Measurements from ENCODE around the gene CCDC179. TPM values are rescaled to one million over a fixed set of nuclear protein-coding genes. Genes with fewer than 3 reads are reported as not detected.

Gene CCDC179
- total and polyA plus RNA-seq, 10 of the 15 experiments (the other 5 are each of a cell fraction or from before 2014, with no cell fraction given): 0.16 TPM; not detected in 9

DNA sequence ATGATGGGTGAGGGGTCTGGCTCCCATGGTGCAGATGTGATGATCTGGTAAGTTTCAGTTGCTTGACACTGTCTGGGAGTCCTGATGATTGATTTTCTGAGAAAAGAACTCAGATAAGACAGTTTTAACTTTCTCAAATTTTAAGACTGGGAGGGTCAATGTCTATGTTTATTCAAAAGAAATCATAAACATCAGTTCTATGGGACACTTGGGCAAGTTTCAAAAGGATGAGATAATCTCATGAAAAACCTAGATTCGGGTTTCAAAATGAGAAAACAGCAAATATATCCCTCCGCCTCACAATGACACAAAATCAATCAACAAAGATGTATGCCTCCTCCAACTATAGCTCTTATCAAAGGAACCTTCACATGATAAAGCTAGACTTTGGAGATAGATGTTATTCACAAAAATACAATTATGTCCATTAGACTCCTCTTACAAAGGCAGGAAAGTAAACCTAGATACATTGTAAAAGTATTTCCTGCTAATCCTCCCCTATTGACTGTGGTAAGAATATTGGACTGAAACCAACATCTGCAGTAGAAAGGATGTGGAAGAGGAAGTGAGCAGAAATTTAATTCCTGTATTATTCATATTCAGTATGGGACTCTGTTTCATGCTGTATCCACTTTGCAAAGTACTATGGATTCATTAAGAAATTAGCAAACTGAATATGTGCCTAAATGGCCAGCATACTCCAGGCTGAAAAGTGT lies 52.3 kb downstream of the CCDC179 start (continued):
- TF ChIP-seq, protein P1, sequence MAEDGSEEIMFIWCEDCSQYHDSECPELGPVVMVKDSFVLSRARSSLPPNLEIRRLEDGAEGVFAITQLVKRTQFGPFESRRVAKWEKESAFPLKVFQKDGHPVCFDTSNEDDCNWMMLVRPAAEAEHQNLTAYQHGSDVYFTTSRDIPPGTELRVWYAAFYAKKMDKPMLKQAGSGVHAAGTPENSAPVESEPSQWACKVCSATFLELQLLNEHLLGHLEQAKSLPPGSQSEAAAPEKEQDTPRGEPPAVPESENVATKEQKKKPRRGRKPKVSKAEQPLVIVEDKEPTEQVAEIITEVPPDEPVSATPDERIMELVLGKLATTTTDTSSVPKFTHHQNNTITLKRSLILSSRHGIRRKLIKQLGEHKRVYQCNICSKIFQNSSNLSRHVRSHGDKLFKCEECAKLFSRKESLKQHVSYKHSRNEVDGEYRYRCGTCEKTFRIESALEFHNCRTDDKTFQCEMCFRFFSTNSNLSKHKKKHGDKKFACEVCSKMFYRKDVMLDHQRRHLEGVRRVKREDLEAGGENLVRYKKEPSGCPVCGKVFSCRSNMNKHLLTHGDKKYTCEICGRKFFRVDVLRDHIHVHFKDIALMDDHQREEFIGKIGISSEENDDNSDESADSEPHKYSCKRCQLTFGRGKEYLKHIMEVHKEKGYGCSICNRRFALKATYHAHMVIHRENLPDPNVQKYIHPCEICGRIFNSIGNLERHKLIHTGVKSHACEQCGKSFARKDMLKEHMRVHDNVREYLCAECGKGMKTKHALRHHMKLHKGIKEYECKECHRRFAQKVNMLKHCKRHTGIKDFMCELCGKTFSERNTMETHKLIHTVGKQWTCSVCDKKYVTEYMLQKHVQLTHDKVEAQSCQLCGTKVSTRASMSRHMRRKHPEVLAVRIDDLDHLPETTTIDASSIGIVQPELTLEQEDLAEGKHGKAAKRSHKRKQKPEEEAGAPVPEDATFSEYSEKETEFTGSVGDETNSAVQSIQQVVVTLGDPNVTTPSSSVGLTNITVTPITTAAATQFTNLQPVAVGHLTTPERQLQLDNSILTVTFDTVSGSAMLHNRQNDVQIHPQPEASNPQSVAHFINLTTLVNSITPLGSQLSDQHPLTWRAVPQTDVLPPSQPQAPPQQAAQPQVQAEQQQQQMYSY (CRISPR knock-in tag; IDR thresholded peaks at IDR 0.05): no peak
- TF ChIP-seq, protein P2, sequence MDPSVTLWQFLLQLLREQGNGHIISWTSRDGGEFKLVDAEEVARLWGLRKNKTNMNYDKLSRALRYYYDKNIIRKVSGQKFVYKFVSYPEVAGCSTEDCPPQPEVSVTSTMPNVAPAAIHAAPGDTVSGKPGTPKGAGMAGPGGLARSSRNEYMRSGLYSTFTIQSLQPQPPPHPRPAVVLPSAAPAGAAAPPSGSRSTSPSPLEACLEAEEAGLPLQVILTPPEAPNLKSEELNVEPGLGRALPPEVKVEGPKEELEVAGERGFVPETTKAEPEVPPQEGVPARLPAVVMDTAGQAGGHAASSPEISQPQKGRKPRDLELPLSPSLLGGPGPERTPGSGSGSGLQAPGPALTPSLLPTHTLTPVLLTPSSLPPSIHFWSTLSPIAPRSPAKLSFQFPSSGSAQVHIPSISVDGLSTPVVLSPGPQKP (IDR thresholded peaks at IDR 0.05; ENCODE audit: low read depth, low read length): no peak
- TF ChIP-seq ZZZ3 (IDR thresholded peaks at IDR 0.05; ENCODE audit: control insufficient read depth, insufficient read length, low read depth) (no peak), RBBP5 (conservative IDR thresholded peaks at IDR 0.05) (no peak), SPI1 (IDR thresholded peaks at IDR 0.05; ENCODE audit: borderline replicate concordance, insufficient read depth, low read depth, low read length) (peak; percentile 92), TCF3 (IDR thresholded peaks at IDR 0.05; ENCODE audit: borderline replicate concordance, insufficient read depth, low read depth, low read length) (peak; percentile 84), SREBF2 (IDR thresholded peaks at IDR 0.05; ENCODE audit: low read length) (no peak), ETV6 (conservative IDR thresholded peaks at IDR 0.05 in 1 of 2, IDR thresholded peaks at IDR 0.05 in 1 of 2; ENCODE audit: borderline replicate concordance in 1 of 2, low read depth in 1 of 2) (peak in 1 of 2 experiments; percentile 91; a peak in 2 of 4 replicates), MYC (IDR thresholded peaks at IDR 0.05; ENCODE audit: insufficient read depth, insufficient read length, insufficient replicate concordance, low read length, severe bottlenecking) (no peak), RAD21 (IDR thresholded peaks at IDR 0.05; ENCODE audit: insufficient read depth, low read depth, low read length) (no peak)
- TF ChIP-seq, protein P3, sequence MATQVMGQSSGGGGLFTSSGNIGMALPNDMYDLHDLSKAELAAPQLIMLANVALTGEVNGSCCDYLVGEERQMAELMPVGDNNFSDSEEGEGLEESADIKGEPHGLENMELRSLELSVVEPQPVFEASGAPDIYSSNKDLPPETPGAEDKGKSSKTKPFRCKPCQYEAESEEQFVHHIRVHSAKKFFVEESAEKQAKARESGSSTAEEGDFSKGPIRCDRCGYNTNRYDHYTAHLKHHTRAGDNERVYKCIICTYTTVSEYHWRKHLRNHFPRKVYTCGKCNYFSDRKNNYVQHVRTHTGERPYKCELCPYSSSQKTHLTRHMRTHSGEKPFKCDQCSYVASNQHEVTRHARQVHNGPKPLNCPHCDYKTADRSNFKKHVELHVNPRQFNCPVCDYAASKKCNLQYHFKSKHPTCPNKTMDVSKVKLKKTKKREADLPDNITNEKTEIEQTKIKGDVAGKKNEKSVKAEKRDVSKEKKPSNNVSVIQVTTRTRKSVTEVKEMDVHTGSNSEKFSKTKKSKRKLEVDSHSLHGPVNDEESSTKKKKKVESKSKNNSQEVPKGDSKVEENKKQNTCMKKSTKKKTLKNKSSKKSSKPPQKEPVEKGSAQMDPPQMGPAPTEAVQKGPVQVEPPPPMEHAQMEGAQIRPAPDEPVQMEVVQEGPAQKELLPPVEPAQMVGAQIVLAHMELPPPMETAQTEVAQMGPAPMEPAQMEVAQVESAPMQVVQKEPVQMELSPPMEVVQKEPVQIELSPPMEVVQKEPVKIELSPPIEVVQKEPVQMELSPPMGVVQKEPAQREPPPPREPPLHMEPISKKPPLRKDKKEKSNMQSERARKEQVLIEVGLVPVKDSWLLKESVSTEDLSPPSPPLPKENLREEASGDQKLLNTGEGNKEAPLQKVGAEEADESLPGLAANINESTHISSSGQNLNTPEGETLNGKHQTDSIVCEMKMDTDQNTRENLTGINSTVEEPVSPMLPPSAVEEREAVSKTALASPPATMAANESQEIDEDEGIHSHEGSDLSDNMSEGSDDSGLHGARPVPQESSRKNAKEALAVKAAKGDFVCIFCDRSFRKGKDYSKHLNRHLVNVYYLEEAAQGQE (IDR thresholded peaks at IDR 0.05; ENCODE audit: low read depth, low read length): no peak
- TF ChIP-seq, protein P4, sequence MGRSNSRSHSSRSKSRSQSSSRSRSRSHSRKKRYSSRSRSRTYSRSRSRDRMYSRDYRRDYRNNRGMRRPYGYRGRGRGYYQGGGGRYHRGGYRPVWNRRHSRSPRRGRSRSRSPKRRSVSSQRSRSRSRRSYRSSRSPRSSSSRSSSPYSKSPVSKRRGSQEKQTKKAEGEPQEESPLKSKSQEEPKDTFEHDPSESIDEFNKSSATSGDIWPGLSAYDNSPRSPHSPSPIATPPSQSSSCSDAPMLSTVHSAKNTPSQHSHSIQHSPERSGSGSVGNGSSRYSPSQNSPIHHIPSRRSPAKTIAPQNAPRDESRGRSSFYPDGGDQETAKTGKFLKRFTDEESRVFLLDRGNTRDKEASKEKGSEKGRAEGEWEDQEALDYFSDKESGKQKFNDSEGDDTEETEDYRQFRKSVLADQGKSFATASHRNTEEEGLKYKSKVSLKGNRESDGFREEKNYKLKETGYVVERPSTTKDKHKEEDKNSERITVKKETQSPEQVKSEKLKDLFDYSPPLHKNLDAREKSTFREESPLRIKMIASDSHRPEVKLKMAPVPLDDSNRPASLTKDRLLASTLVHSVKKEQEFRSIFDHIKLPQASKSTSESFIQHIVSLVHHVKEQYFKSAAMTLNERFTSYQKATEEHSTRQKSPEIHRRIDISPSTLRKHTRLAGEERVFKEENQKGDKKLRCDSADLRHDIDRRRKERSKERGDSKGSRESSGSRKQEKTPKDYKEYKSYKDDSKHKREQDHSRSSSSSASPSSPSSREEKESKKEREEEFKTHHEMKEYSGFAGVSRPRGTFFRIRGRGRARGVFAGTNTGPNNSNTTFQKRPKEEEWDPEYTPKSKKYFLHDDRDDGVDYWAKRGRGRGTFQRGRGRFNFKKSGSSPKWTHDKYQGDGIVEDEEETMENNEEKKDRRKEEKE (IDR thresholded peaks at IDR 0.05): no peak
- TF ChIP-seq, protein P5, sequence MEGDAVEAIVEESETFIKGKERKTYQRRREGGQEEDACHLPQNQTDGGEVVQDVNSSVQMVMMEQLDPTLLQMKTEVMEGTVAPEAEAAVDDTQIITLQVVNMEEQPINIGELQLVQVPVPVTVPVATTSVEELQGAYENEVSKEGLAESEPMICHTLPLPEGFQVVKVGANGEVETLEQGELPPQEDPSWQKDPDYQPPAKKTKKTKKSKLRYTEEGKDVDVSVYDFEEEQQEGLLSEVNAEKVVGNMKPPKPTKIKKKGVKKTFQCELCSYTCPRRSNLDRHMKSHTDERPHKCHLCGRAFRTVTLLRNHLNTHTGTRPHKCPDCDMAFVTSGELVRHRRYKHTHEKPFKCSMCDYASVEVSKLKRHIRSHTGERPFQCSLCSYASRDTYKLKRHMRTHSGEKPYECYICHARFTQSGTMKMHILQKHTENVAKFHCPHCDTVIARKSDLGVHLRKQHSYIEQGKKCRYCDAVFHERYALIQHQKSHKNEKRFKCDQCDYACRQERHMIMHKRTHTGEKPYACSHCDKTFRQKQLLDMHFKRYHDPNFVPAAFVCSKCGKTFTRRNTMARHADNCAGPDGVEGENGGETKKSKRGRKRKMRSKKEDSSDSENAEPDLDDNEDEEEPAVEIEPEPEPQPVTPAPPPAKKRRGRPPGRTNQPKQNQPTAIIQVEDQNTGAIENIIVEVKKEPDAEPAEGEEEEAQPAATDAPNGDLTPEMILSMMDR (IDR thresholded peaks at IDR 0.05 in 2 of 3, conservative IDR thresholded peaks at IDR 0.05 in 1 of 3; ENCODE audit: control insufficient read depth in 2 of 3, extremely low read depth in 1 of 3, insufficient read depth in 1 of 3, low read depth in 3 of 3, low read length in 3 of 3): no peak
